HG03442 (cell line): ENCODE data around the gene RAD54L.

Source experiments
- ATAC-seq: cut with Tn5 transposase; IDR thresholded peaks from one replicate; pipeline ENCODE4 v1.9.1; 2021; ENCODE audit warnings: mild to moderate bottlenecking, moderate library complexity; ENCODE audit not compliant: unreplicated experiment

RAD54L gene

GRCh38 chr1:46284597-46285564 is 37.3 kb downstream of the RAD54L start:
- ATAC-seq = no peak

GRCh38 chr1:46285730-46286477 is 38.3 kb downstream of the RAD54L start:
- ATAC-seq = no peak

GRCh38 chr1:46288485-46289133 is 41.0 kb downstream of the RAD54L start:
- no peak for ATAC-seq

- no peak for ATAC-seq
Measured at GRCh38 chr1:46289134-46289494, 41.6 kb downstream of the RAD54L start.

GRCh38 chr1:46289976-46290375 is 42.4 kb downstream of the RAD54L start:
- no peak for ATAC-seq

- ATAC-seq = no peak
Measured at GRCh38 chr1:46295306-46295705, 47.7 kb downstream of the RAD54L start.

- ATAC-seq = no peak
Measured at GRCh38 chr1:46298387-46298786, 50.8 kb downstream of the RAD54L start.

- no peak for ATAC-seq
Measured at GRCh38 chr1:46300673-46301405, 53.3 kb downstream of the RAD54L start.

GRCh38 chr1:46301406-46301807 is 53.8 kb downstream of the RAD54L start:
- ATAC-seq = no peak

- no peak for ATAC-seq
Measured at GRCh38 chr1:46301808-46302640, 54.5 kb downstream of the RAD54L start.

GRCh38 chr1:46302641-46303037 is 55.1 kb downstream of the RAD54L start:
- ATAC-seq = peak; percentile 3

GRCh38 chr1:46303038-46303871 is 55.7 kb downstream of the RAD54L start, which contains the start of the genes LRRC41 and UQCRH:
Gene LRRC41, minus strand, starts transcription at chr1:46303616. Its CDS starts 294 bp downstream, at chr1:46303322.
Gene UQCRH, plus strand, starts transcription at chr1:46303698. Its CDS starts 69 bp downstream, at chr1:46303767.
- peak; percentile 76 for ATAC-seq

- no peak for ATAC-seq
Measured at GRCh38 chr1:46303872-46304326, 56.3 kb downstream of the RAD54L start.

GRCh38 chr1:46306159-46306530 is 58.6 kb downstream of the RAD54L start:
- ATAC-seq = no peak

- ATAC-seq = no peak
Measured at GRCh38 chr1:46309401-46310159, 62.0 kb downstream of the RAD54L start.

- ATAC-seq = no peak
Measured at GRCh38 chr1:46310321-46310720, 62.8 kb downstream of the RAD54L start.

GRCh38 chr1:46315669-46316403 is 68.3 kb downstream of the RAD54L start:
- no peak for ATAC-seq
